NCI-H1436 treated with DMSO at 0.1 percent for 48 hours (cell line): ENCODE data around the gene GNA15.
"Not testable (repeated sequence)": the region's sequence is repeated elsewhere in the genome, so short reads cannot be mapped to it uniquely, and the experiment has no call there.

Experiments
- DNase-seq: peaks from one replicate; lab custom pipeline; 2025; lab: John Stamatoyannopoulos, UW

GNA15 gene

GRCh38 chr19:3149526-3150505, 14.0 kb downstream of the GNA15 start:
- DNase-seq = no peak

- no peak for DNase-seq
Measured at GRCh38 chr19:3150739-3151329, 15.0 kb downstream of the GNA15 start.

GRCh38 chr19:3151563-3152418, 16.0 kb downstream of the GNA15 start:
- no peak for DNase-seq

- no peak for DNase-seq
Measured at GRCh38 chr19:3152419-3152780, 16.6 kb downstream of the GNA15 start.

- DNase-seq = no peak
Measured at GRCh38 chr19:3153286-3154230, 17.7 kb downstream of the GNA15 start.

GRCh38 chr19:3154447-3154846, 18.6 kb downstream of the GNA15 start:
- not testable (repeated sequence) for DNase-seq

GRCh38 chr19:3154957-3155736, 19.3 kb downstream of the GNA15 start:
- peak; percentile 78 for DNase-seq

- DNase-seq = no peak
Measured at GRCh38 chr19:3157096-3157845, 21.4 kb downstream of the GNA15 start.

- no peak for DNase-seq
Measured at GRCh38 chr19:3159565-3159964, 23.7 kb downstream of the GNA15 start.

GRCh38 chr19:3160219-3160618, 24.4 kb downstream of the GNA15 start:
- no peak for DNase-seq

- no peak for DNase-seq
Measured at GRCh38 chr19:3161453-3161852, 25.6 kb downstream of the GNA15 start.

GRCh38 chr19:3162418-3163229, 26.8 kb downstream of the GNA15 start:
- DNase-seq = no peak

GRCh38 chr19:3163230-3163886, 27.5 kb downstream of the GNA15 start:
- peak; percentile 25 for DNase-seq

- no peak for DNase-seq
Measured at GRCh38 chr19:3163943-3164342, 28.1 kb downstream of the GNA15 start.

GRCh38 chr19:3167533-3168272, 31.9 kb downstream of the GNA15 start:
- DNase-seq = no peak

- DNase-seq = no peak
Measured at GRCh38 chr19:3171894-3172672, 36.2 kb downstream of the GNA15 start.

- DNase-seq = not testable (repeated sequence)
Measured at GRCh38 chr19:3172673-3173000, 36.8 kb downstream of the GNA15 start.
